Left lobe of liver (tissue), 2 donors: ENCODE results near the gene LRRC7. TPM values are rescaled to one million over a fixed set of nuclear protein-coding genes. Genes with fewer than 3 reads are reported as not detected.
A peak's percentile ranks its signal among the peaks of the same experiment; 100 is the strongest.

ENCODE experiments used
- ATAC-seq: fragments of 200-7000 bp; cut with Tn5 transposase; one replicate; pipeline ENCODE4 v1.9.1; 2020; ENCODE audit warnings: mild to moderate bottlenecking, moderate library complexity
- DNase-seq: peaks from one replicate; pipeline ENCODE4 v3.0.0-alpha.2; 2020; ENCODE audit warnings: low spot score
- total RNA-seq: library from RNA; stranded (reverse); gene quantifications from one replicate; pipeline ENCODE4 v1.2.1, GENCODE V29; 2021
- donor health status: DM: no; HTN: no; CAD: no; lungs with moderate emphysema.
- donor health status: DM: no; HTN: yes; CAD: no.

LRRC7 gene
- 0.33 TPM for total RNA-seq

- DNase-seq (no peak), ATAC-seq (peak; percentile 49)
Observed at GRCh38 chr1:69567652-69568420, at the start of gene LRRC7. TSS of gene LRRC7 (plus strand) at chr1:69567922. CDS start at chr1:69568640, 718 bp downstream.

GRCh38 chr1:69519006-69519405 lies 48.7 kb upstream of the LRRC7 start:
- ATAC-seq (no peak), DNase-seq (no peak)

- DNase-seq (no peak), ATAC-seq (no peak)
Observed at GRCh38 chr1:69520326-69520725, 47.4 kb upstream of the LRRC7 start.

GRCh38 chr1:69523032-69523431 lies 44.7 kb upstream of the LRRC7 start:
- ATAC-seq (no peak), DNase-seq (no peak)

GRCh38 chr1:69523461-69523860 lies 44.3 kb upstream of the LRRC7 start:
- ATAC-seq (no peak), DNase-seq (no peak)

GRCh38 chr1:69524015-69524414 lies 43.7 kb upstream of the LRRC7 start:
- no peak for ATAC-seq
- DNase-seq, result no peak

GRCh38 chr1:69527273-69527672 lies 40.4 kb upstream of the LRRC7 start:
- no peak for ATAC-seq
- DNase-seq, result no peak

- DNase-seq (no peak), ATAC-seq (no peak)
Observed at GRCh38 chr1:69528376-69528775, 39.3 kb upstream of the LRRC7 start.

GRCh38 chr1:69533343-69533742 lies 34.4 kb upstream of the LRRC7 start:
- no peak for DNase-seq
- no peak for ATAC-seq

GRCh38 chr1:69534829-69535228 lies 32.9 kb upstream of the LRRC7 start:
- ATAC-seq, result no peak
- DNase-seq, result no peak

- ATAC-seq (no peak), DNase-seq (no peak)
Observed at GRCh38 chr1:69535490-69535889, 32.2 kb upstream of the LRRC7 start.

GRCh38 chr1:69540052-69540451 lies 27.7 kb upstream of the LRRC7 start:
- ATAC-seq (no peak), DNase-seq (no peak)

- no peak for ATAC-seq
- DNase-seq, result no peak
Observed at GRCh38 chr1:69551476-69552324, 16.0 kb upstream of the LRRC7 start.

GRCh38 chr1:69553726-69554125 lies 14.0 kb upstream of the LRRC7 start:
- DNase-seq (no peak), ATAC-seq (no peak)

GRCh38 chr1:69568421-69569174 lies 876 bp downstream of the LRRC7 start:
- DNase-seq, result no peak
- no peak for ATAC-seq

- no peak for DNase-seq
- no peak for ATAC-seq
Observed at GRCh38 chr1:69569175-69569541, 1.4 kb downstream of the LRRC7 start.

- no peak for ATAC-seq
- DNase-seq, result no peak
Observed at GRCh38 chr1:69569576-69570328, 2.0 kb downstream of the LRRC7 start.

GRCh38 chr1:69570356-69570755 lies 2.6 kb downstream of the LRRC7 start:
- DNase-seq (no peak), ATAC-seq (no peak)

- ATAC-seq (no peak), DNase-seq (no peak)
Observed at GRCh38 chr1:69572921-69573320, 5.2 kb downstream of the LRRC7 start.

- ATAC-seq (no peak), DNase-seq (no peak)
Observed at GRCh38 chr1:69573911-69574310, 6.2 kb downstream of the LRRC7 start.

- ATAC-seq, result no peak
- no peak for DNase-seq
Observed at GRCh38 chr1:69585666-69586065, 17.9 kb downstream of the LRRC7 start.
